ENCODE results near the gene TMOD3.

The TMOD3 gene

GRCh38 chr15:51830276-51830806 is 888 bp downstream of the TMOD3 start:
- DNase-seq = peak; percentile 1

DNA sequence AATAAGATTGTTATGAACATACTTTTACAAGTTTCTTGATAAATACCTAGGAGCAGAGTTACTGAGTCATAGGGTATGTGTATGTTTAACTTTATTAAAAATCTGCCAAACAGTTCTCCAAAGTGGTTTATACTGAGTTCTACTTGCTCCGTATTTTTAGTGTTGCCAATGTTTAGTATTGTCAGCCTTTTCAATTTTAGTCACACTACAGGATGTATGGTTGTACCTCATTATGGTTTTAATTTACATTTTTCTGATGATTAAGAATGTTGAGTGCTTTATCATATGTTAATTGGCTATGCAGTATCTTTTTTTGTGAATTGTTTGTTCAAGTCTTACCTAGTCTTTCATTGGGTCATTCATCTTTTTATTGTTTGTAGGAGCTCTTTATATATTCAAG is 4.3 kb downstream of the TMOD3 start:
- no peak for DNase-seq

GRCh38 chr15:51837792-51838251 is 8.4 kb downstream of the TMOD3 start:
- DNase-seq = no peak

DNA sequence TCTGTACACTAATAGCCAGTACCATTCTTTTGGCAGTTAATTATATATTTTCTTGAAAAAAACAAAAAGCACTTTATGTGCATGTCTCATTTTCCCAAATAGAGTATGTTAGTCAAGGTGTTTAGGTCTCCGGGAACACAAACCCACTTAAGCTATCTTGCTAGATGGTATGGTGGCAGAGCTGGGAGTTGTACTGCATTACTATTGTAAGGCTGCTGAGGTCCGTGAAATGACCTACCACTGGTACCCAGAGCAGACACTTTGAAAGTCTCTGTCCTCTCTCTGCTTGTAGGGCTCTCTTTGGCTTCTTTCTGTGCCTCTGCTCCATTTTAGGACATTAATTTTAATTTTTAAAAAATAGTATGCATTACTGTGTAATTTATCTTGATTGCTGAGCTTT is 8.8 kb downstream of the TMOD3 start:
- DNase-seq = no peak

DNA sequence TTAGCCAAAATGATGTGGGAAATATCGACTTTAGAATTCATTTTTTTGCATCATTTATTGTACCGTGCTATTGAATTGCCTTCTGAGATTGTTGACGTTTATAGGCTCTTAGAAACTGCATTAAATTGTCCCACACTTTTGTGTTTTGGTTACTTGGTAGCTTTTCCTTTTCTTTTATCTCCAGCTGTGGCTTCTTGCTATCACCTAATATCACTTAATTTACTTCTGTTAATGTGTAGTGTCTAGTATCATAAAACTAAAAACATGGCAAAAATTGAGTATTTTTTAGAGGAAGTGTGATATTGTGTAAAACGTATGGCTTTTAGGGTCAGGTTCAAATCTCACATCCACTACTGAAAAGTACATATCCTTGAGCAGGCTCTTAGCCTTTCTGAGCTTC is 11.2 kb downstream of the TMOD3 start:
- DNase-seq = no peak

DNA sequence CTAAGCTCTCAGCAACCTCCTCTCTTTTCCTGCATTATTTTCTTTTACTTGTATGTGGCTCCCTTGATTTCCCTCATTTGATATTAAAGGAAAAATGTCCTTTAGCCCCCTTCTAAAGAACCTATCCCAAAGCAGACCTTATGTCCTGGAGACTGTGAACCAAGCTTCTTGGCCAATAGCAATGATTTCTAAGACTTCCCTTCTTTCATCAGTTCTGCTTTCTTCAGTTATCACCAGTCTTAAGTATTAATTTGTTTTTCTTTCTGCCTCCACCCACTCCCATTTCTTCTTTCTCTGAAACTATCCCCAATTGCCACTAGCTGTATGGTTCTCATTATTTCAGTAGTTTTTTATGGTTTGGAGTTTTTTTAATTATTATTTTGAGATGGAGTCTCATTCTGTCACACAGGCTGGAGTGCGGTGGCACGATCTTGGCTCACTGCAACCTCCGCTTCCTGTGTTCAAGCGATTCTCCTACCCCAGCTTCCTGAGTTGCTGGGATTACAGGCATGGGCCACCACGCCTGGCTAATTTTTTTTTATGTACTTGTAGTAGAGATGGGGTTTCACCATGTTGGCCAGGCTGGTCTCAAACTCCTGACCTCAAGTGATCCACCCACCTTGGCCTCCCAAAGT is 12.1 kb downstream of the TMOD3 start:
- no peak for DNase-seq

DNA sequence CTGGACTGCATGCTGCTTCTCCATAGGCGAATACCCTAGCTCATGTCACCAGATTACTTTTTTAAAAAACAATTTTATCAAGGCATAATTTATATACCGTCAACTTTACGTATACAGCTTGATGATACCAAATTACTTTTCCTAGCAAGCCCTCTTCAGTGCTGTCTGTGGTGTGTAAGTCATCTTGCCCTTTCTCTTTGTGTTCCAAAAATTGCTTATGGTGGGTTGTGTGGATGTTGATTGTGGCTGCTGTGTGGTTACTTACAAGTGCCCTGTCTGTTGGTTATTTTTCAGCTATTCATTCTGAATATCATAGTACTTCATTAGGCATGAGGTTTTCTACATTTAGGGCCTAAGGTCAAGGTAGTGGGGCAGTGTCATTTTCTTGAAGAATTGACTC is 12.8 kb downstream of the TMOD3 start:
- DNase-seq = no peak

- no peak for DNase-seq
These were observed 13.6 kb downstream of the TMOD3 start for GRCh38 chr15:51842852-51843737.

- no peak for DNase-seq
These were observed 15.4 kb downstream of the TMOD3 start for GRCh38 chr15:51844747-51845426.

GRCh38 chr15:51846066-51846462 is 16.6 kb downstream of the TMOD3 start:
- no peak for DNase-seq

- no peak for DNase-seq
These were observed 17.2 kb downstream of the TMOD3 start for GRCh38 chr15:51846463-51847230.

GRCh38 chr15:51848811-51849210 is 19.4 kb downstream of the TMOD3 start:
- DNase-seq = no peak

GRCh38 chr15:51849860-51850259 is 20.4 kb downstream of the TMOD3 start:
- DNase-seq = no peak

DNA sequence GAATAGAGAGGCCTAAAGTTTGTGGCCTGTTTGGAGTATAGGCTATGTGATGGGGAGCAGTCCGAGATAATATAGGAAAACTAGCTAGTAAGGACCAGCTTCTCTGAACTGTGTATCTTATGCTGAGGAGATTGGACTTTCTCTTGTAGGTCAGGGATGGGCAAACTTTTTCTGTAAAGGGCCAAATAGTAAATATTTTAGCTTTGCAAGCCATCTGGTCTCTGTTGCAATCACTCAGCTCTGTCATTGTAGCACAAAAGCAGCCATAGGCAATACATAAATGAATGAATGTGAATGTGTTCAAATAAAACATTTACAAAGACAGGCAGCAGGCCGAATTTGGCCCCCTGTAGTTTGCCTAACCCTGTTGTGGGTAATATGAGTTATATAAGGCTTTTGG is 24.5 kb downstream of the TMOD3 start:
- no peak for DNase-seq

DNA sequence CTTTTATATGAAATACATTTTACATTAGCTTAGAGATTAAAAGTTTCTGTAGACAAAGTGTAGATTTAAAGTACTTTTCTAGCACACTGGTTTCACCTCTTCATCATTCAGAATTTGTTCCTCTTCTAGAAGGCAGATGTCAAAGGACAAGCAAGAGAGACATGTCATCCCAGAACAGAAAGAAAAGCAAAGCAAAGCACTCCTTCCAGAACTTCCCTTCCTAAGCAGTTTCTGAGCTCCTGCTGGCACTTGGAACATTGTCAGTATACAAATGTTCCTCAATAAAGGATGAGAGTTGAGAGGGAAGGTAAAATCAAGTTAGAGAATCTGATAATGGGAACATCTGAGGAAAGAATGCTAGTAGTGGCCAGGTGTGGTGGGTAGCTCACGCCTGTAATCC is 26.2 kb downstream of the TMOD3 start:
- no peak for DNase-seq

GRCh38 chr15:51856714-51857380 is 27.4 kb downstream of the TMOD3 start:
- DNase-seq = no peak

- DNase-seq = no peak
These were observed 32.3 kb downstream of the TMOD3 start for GRCh38 chr15:51861557-51862359.

- DNase-seq = no peak
These were observed 33.7 kb downstream of the TMOD3 start for GRCh38 chr15:51863131-51863530.

GRCh38 chr15:51864408-51865056 is 35.1 kb downstream of the TMOD3 start:
- no peak for DNase-seq

DNA sequence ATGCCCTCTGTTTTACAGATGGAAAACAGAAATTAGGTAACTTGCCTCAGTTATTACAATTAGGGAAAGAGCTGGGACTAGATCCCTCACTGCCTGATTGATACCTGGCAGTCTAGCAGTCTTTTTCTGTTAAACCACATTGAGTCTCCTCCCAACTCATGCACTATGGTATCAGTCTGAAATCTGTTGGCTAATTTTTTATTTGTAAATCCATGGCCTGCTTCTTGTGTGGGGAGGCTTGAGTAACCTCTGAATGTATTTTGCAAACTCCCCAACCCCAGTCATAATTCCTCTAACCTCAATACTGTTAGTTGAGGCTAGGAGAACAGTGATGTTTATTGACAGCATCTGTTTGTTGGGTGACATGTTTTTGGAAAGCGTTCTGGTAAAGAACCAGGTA is 35.9 kb downstream of the TMOD3 start:
- DNase-seq = no peak

DNA sequence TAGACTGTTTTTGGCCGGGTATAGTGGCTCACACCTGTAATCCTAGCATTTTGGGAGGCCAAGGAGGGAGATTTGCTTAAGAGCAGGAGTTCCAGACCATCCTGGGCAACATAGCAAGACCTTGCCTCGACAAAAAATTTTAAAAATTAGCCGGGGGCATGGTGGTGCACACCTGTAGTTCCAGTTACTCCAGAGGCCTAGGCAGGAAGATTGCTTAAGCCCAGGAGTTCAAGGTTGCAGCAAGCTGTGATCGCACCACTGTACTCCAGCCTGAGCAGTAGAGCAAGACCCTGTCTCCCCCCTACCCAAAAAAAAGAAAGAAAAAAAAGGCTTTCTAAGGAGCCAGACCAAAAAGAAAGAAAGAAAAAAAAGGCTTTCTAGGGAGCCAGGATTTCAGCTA is 36.7 kb downstream of the TMOD3 start:
- no peak for DNase-seq

Measured in NCI-H1105 (cell line).